HL-60 (cell line): ENCODE results near the gene CSMD2.

Experiments used
- GABPA ChIP-seq: IDR thresholded peaks from 2 replicates; pipeline ENCODE4 v1.6.1; 2012; ENCODE audit warnings: low read depth
- POLR2AphosphoS5 ChIP-seq: IDR thresholded peaks from 2 replicates; pipeline ENCODE4 v1.6.1; 2012; ENCODE audit warnings: low read depth
- SPI1 ChIP-seq: IDR thresholded peaks from 2 replicates; pipeline ENCODE4 v1.6.1; 2012; ENCODE audit warnings: low read depth, mild to moderate bottlenecking, borderline replicate concordance
- TF ChIP-seq, protein P1 (sequence below): IDR thresholded peaks from one replicate; pipeline ENCODE4 v1.5.1; 2011; ENCODE audit warnings: low read length, control low read depth, inconsistent platforms; ENCODE audit not compliant: insufficient read depth
- TF ChIP-seq, protein P2 (sequence below): IDR thresholded peaks from 2 replicates; pipeline ENCODE4 v1.6.1; 2012; ENCODE audit warnings: low read depth; ENCODE audit not compliant: insufficient replicate concordance

DNA sequence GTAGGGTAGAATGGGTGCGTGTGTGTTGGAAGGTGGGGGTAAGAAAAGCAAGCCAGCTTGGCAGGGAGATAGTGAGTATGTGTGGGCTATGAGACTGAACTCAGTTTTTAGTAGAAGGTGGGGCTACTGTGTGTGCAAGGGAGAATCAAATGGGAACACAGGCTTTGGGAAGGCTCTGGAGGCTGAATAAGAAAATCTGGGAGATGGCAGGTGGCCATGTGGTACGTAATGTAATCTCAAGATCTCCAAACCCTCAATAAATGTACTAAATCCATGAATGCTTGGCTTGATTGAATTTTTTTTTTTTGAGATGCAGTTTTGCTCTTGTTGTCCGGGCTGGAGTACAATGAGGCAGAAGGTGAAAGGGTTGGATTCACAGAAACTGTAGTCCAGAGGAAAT lies 696.1 kb downstream of the CSMD2 start:
- TF ChIP-seq, protein P1, sequence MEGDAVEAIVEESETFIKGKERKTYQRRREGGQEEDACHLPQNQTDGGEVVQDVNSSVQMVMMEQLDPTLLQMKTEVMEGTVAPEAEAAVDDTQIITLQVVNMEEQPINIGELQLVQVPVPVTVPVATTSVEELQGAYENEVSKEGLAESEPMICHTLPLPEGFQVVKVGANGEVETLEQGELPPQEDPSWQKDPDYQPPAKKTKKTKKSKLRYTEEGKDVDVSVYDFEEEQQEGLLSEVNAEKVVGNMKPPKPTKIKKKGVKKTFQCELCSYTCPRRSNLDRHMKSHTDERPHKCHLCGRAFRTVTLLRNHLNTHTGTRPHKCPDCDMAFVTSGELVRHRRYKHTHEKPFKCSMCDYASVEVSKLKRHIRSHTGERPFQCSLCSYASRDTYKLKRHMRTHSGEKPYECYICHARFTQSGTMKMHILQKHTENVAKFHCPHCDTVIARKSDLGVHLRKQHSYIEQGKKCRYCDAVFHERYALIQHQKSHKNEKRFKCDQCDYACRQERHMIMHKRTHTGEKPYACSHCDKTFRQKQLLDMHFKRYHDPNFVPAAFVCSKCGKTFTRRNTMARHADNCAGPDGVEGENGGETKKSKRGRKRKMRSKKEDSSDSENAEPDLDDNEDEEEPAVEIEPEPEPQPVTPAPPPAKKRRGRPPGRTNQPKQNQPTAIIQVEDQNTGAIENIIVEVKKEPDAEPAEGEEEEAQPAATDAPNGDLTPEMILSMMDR = no peak
- no peak for TF ChIP-seq POLR2AphosphoS5
- TF ChIP-seq GABPA = no peak
- TF ChIP-seq, protein P2, sequence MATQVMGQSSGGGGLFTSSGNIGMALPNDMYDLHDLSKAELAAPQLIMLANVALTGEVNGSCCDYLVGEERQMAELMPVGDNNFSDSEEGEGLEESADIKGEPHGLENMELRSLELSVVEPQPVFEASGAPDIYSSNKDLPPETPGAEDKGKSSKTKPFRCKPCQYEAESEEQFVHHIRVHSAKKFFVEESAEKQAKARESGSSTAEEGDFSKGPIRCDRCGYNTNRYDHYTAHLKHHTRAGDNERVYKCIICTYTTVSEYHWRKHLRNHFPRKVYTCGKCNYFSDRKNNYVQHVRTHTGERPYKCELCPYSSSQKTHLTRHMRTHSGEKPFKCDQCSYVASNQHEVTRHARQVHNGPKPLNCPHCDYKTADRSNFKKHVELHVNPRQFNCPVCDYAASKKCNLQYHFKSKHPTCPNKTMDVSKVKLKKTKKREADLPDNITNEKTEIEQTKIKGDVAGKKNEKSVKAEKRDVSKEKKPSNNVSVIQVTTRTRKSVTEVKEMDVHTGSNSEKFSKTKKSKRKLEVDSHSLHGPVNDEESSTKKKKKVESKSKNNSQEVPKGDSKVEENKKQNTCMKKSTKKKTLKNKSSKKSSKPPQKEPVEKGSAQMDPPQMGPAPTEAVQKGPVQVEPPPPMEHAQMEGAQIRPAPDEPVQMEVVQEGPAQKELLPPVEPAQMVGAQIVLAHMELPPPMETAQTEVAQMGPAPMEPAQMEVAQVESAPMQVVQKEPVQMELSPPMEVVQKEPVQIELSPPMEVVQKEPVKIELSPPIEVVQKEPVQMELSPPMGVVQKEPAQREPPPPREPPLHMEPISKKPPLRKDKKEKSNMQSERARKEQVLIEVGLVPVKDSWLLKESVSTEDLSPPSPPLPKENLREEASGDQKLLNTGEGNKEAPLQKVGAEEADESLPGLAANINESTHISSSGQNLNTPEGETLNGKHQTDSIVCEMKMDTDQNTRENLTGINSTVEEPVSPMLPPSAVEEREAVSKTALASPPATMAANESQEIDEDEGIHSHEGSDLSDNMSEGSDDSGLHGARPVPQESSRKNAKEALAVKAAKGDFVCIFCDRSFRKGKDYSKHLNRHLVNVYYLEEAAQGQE = no peak
- TF ChIP-seq SPI1 = no peak
